ENCODE results near the gene RBMY1J. TPM values are rescaled to one million over a fixed set of nuclear protein-coding genes. Genes with fewer than 3 reads are reported as not detected.
"Not testable (repeated sequence)": the region's sequence is repeated elsewhere in the genome, so short reads cannot be mapped to it uniquely, and the experiment has no call there.

RBMY1J gene
- total and polyA plus RNA-seq, 2 donors (not counting 1 experiment from before 2014, with no cell fraction given), result not detected

- H3K4me2 ChIP-seq (replicated peaks; ENCODE audit: low read depth, low read length, poor library complexity, severe bottlenecking), result no peak overlapping the region
- no peaks in the 10 kb centered on the region for H3K36me3 ChIP-seq (replicated peaks in 1 of 2; ENCODE audit: control extremely low read depth in 1 of 2, control insufficient read depth in 1 of 2, extremely low read depth in 1 of 2, insufficient read depth in 2 of 2, low read length in 1 of 2)
- H4K20me1 ChIP-seq (ENCODE audit: control insufficient read depth, insufficient read depth, low read length, poor library complexity, severe bottlenecking), result no peaks in the 10 kb centered on the region
- no peak overlapping the region for H3K4me3 ChIP-seq (ENCODE audit: control extremely low read depth in 1 of 5, extremely low read depth in 1 of 5, insufficient read depth in 1 of 5, low read depth in 2 of 5, low read length in 4 of 5)
- peaks cover 0 to 8% (median 0%) of the 10 kb centered on the region in 3 donors for H3K9me3 ChIP-seq (ENCODE audit: control extremely low read depth in 1 of 3, control insufficient read depth in 2 of 3, insufficient read depth in 1 of 3, low read length in 2 of 3)
- POLR2A ChIA-PET, result no interaction called here
- Mint-ChIP-seq H3K27ac (no peak overlapping the region), H3K4me3 (no peak overlapping the region), H3K9me3 (ENCODE audit: insufficient read depth) (peaks cover 3% of the 10 kb centered on the region), H3K27me3 (no peaks in the 10 kb centered on the region), H3K4me1 (no peaks in the 10 kb centered on the region)
- no peaks in the 10 kb centered on the region for H3K27me3 ChIP-seq (replicated peaks in 1 of 4; ENCODE audit: control extremely low read depth in 1 of 4, control insufficient read depth in 3 of 4, insufficient read depth in 4 of 4, low read length in 3 of 4)
- DNase-seq (no peak), ATAC-seq (ENCODE audit: low read depth) (no peak)
- intact Hi-C loops (cut with micrococcal nuclease), result no loop called here
- no peaks in the 10 kb centered on the region for H3K4me1 ChIP-seq (ENCODE audit: control insufficient read depth in 2 of 2, insufficient read depth in 2 of 2, low read length in 2 of 2)
- no peak overlapping the region for H2AFZ ChIP-seq (ENCODE audit: insufficient read depth, low read depth, low read length, poor library complexity, severe bottlenecking)
- TF ChIP-seq EZH2 (IDR thresholded peaks at IDR 0.05; ENCODE audit: borderline replicate concordance, insufficient read depth, low read depth, low read length, poor library complexity, severe bottlenecking) (no peak), CTCF (IDR thresholded peaks at IDR 0.05) (no peak)
- H3K9ac ChIP-seq (ENCODE audit: low read length), result no peak overlapping the region
- CTCF ChIA-PET, result no interaction called here
- H3K27ac ChIP-seq (ENCODE audit: low read length in 2 of 2), result no peak overlapping the region
- H3K79me2 ChIP-seq (ENCODE audit: control insufficient read depth, insufficient read depth, low read length), result no peaks in the 10 kb centered on the region
Measured at GRCh38 chrY:22370623-22371022, 32.6 kb upstream of the RBMY1J start.

GRCh38 chrY:22373494-22373893 lies 29.7 kb upstream of the RBMY1J start:
- Mint-ChIP-seq H3K27ac (no peak overlapping the region), H3K9me3 (ENCODE audit: insufficient read depth) (peaks cover 3% of the 10 kb centered on the region), H3K4me3 (no peak overlapping the region), H3K27me3 (no peaks in the 10 kb centered on the region), H3K4me1 (no peaks in the 10 kb centered on the region)
- CTCF ChIA-PET, result no interaction called here
- H3K79me2 ChIP-seq (ENCODE audit: control insufficient read depth, insufficient read depth, low read length), result no peaks in the 10 kb centered on the region
- ATAC-seq (ENCODE audit: low read depth) (no peak), DNase-seq (no peak)
- no peaks in the 10 kb centered on the region for H4K20me1 ChIP-seq (ENCODE audit: control insufficient read depth, insufficient read depth, low read length, poor library complexity, severe bottlenecking)
- H2AFZ ChIP-seq (ENCODE audit: insufficient read depth, low read depth, low read length, poor library complexity, severe bottlenecking), result no peak overlapping the region
- H3K4me3 ChIP-seq (ENCODE audit: control extremely low read depth in 1 of 5, extremely low read depth in 1 of 5, insufficient read depth in 1 of 5, low read depth in 2 of 5, low read length in 4 of 5), result no peak overlapping the region
- POLR2A ChIA-PET, result no interaction called here
- intact Hi-C loops (cut with micrococcal nuclease), result no loop called here
- no peaks in the 10 kb centered on the region for H3K4me1 ChIP-seq (ENCODE audit: control insufficient read depth in 2 of 2, insufficient read depth in 2 of 2, low read length in 2 of 2)
- H3K27me3 ChIP-seq (replicated peaks in 1 of 4; ENCODE audit: control extremely low read depth in 1 of 4, control insufficient read depth in 3 of 4, insufficient read depth in 4 of 4, low read length in 3 of 4), result no peaks in the 10 kb centered on the region
- no peak overlapping the region for H3K27ac ChIP-seq (ENCODE audit: low read length in 2 of 2)
- H3K4me2 ChIP-seq (replicated peaks; ENCODE audit: low read depth, low read length, poor library complexity, severe bottlenecking), result no peak overlapping the region
- no peaks in the 10 kb centered on the region for H3K36me3 ChIP-seq (replicated peaks in 1 of 2; ENCODE audit: control extremely low read depth in 1 of 2, control insufficient read depth in 1 of 2, extremely low read depth in 1 of 2, insufficient read depth in 2 of 2, low read length in 1 of 2)
- TF ChIP-seq CTCF (IDR thresholded peaks at IDR 0.05), result no peak
- TF ChIP-seq EZH2 (IDR thresholded peaks at IDR 0.05; ENCODE audit: borderline replicate concordance, insufficient read depth, low read depth, low read length, poor library complexity, severe bottlenecking), result no peak
- H3K9me3 ChIP-seq (ENCODE audit: control extremely low read depth in 1 of 3, control insufficient read depth in 2 of 3, insufficient read depth in 1 of 3, low read length in 2 of 3), result no peaks in the 10 kb centered on the region
- H3K9ac ChIP-seq (ENCODE audit: low read length), result no peak overlapping the region

- no CpG with 5 or more reads among the region's 8 CpGs for WGBS (ENCODE audit: insufficient coverage)
- H3K4me1 ChIP-seq (ENCODE audit: control insufficient read depth in 2 of 2, insufficient read depth in 2 of 2, low read length in 2 of 2); H3K9me3 ChIP-seq (ENCODE audit: control extremely low read depth in 1 of 3, control insufficient read depth in 2 of 3, insufficient read depth in 1 of 3, low read length in 2 of 3); intact Hi-C loops (cut with micrococcal nuclease); H3K4me3 ChIP-seq (ENCODE audit: control extremely low read depth in 1 of 5, extremely low read depth in 1 of 5, insufficient read depth in 1 of 5, low read depth in 2 of 5, low read length in 4 of 5); DNase-seq; H3K27me3 Mint-ChIP-seq; H3K9ac ChIP-seq (ENCODE audit: low read length); H3K27me3 ChIP-seq (replicated peaks in 1 of 4; ENCODE audit: control extremely low read depth in 1 of 4, control insufficient read depth in 3 of 4, insufficient read depth in 4 of 4, low read length in 3 of 4); POLR2A ChIA-PET; H3K27ac Mint-ChIP-seq; H3K4me1 Mint-ChIP-seq; H3K79me2 ChIP-seq (ENCODE audit: control insufficient read depth, insufficient read depth, low read length); H3K4me2 ChIP-seq (replicated peaks; ENCODE audit: low read depth, low read length, poor library complexity, severe bottlenecking); H3K36me3 ChIP-seq (replicated peaks in 1 of 2; ENCODE audit: control extremely low read depth in 1 of 2, control insufficient read depth in 1 of 2, extremely low read depth in 1 of 2, insufficient read depth in 2 of 2, low read length in 1 of 2); ATAC-seq (ENCODE audit: low read depth); H4K20me1 ChIP-seq (ENCODE audit: control insufficient read depth, insufficient read depth, low read length, poor library complexity, severe bottlenecking); H3K9me3 Mint-ChIP-seq (ENCODE audit: insufficient read depth); CTCF ChIA-PET; H3K4me3 Mint-ChIP-seq; H3K27ac ChIP-seq (ENCODE audit: low read length in 2 of 2); H2AFZ ChIP-seq (ENCODE audit: insufficient read depth, low read depth, low read length, poor library complexity, severe bottlenecking): not testable (repeated sequence)
Measured at GRCh38 chrY:22444718-22445396, 41.6 kb downstream of the RBMY1J start.
